Stimulated activated CD4-positive, alpha-beta T cell treated with anti-CD3 and anti-CD28 coated beads, Interleukin-1b, Interleukin-23, amount 100 ng/mL, for 1 hour (primary cell): ENCODE data around the gene GJE1.
"Not testable (repeated sequence)": the region's sequence is repeated elsewhere in the genome, so short reads cannot be mapped to it uniquely, and the experiment has no call there.

ENCODE experiments used
- DNase-seq, 2 donors: peaks; one replicate each; pipeline ENCODE4 v3.0.0-alpha.2; 2020; ENCODE audit warnings: low read depth in 2 of 2

Gene GJE1

GRCh38 chr6:142132625-142133024, at the start of gene GJE1:
TSS of gene GJE1 (plus strand) at chr6:142132925. CDS start at chr6:142133159, 234 bp downstream.
- DNase-seq, result no peak

- DNase-seq, result no peak
Observed at GRCh38 chr6:142087950-142088857, 44.5 kb upstream of the GJE1 start.

DNA sequence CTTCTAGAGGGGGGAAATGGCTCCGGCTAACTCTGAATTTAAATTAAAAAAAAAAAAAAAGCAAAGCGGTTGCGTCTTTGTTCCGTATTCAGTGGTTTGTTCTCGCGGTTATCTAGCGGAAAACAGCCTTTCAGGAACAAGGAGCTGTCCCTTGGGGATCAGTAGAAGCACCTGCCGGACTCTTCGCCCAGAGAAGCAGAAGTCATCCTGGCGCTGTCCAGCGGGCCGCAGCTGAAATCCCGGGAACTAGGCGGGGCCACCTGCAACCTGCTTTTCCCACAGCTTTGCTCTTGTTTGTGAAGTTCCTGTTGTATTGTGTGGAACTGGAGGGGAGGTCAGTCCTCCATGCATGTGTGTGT, 43.9 kb upstream of the GJE1 start:
- no peak for DNase-seq

DNA sequence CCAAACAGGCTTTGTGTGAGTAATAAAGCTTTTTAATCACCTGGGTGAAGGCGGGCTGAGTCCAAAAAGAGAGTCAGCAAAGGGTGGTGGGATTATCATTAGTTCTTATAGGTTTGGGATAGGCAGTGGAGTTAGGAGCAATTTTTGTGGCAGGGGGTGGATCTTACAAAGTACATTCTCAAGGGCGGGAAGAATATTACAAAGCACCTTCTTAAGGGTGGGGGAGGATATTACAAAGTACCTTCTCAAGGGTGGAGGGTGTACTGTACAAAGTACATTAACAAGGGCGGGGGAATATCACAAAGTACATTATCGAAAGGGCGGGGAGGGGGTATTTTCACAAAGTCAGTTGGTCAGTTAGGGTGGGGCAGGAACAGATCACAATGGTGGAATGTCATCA, 27.9 kb upstream of the GJE1 start:
- not testable (repeated sequence) for DNase-seq

- DNase-seq, result not testable (repeated sequence)
Observed at GRCh38 chr6:142110820-142111219, 21.9 kb upstream of the GJE1 start.

DNA sequence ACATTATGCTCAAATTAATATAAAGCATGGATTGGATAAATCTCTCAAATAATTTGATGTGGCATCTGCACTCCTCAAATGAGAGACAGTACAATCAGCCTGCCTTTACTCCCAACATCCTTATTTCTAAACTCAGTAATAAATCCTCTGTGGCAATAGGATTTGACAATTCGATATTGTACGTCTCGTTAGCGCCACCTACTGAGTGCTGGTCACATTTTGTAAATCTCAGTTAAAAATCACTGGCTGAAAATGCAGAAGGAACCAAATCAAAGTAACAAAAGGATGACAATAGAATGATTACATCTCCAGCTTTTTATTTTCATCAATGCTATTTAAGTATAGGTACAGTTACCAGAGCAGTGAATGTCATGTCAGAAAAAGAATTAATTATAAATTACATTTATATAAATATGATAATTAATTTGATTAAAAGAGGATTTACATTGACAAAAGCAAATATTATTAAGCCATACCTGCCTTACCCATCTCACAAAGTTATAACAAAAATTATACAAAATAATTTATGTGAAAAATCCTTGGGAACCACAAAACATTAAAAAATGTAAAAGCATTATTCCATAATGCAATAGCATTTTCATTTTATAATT, 20.2 kb upstream of the GJE1 start:
- peak in 1 of 2 donors; percentile 48 for DNase-seq

GRCh38 chr6:142117366-142117765, 15.4 kb upstream of the GJE1 start:
- no peak for DNase-seq

DNA sequence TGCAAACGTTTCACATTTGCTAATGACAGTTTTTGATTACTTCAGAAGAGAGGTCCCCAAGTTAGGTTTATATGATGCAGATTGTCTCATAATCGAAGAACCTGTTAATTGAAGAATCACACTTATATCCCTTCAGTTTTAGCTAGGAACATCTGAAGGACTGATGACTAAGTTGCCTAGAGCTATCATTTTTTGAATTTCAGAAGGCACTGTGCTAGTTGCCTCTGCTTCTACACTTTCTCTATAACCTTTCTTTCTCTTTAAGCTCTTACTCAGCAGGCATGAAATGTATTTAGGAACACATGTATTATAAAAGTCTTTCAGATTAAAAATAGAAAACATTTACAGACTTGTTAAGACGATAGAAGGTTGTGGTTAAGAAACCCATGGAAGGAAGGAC, 14.4 kb upstream of the GJE1 start:
- DNase-seq, result no peak

GRCh38 chr6:142118925-142119324, 13.8 kb upstream of the GJE1 start:
- no peak for DNase-seq

DNA sequence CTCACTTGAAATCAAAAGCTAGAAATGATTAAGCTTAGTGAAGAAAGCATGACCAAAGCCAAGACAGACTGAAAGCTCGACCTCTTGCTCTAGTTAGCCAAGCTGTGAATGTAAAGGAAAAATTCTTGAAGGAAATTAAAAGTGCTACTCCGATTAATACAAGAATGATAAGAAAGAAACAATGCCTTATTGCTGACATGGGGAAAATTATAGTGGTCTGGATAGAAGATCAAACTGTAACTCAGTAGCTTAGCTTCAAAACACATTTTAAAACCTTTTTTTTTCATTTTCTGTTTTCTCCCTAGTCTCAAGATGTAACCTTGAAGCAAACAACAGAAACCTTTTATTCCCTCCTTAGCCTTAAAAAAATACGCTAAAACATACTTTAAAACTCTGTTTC, 11.4 kb upstream of the GJE1 start:
- DNase-seq, result no peak

- DNase-seq, result no peak
Observed at GRCh38 chr6:142130814-142131213, 1.9 kb upstream of the GJE1 start.

DNA sequence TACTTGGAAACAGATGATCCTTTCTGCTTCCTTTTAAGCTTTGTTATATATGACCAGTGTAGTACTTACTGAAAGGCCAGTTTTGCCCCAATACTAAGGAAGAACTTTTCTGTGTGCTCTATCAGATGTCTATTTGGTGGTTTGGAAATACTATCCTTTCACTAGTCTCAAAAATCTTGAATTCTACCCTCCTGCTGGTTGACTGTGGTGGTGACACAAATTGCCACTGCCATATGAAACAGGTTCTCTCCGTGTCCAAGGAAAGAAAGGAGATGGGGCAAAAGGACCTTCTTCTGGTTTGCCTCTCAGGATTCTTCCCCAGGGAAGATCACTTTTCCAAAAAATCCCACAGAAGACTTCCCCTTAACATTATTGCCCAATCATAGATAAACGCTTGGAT, 6.2 kb downstream of the GJE1 start:
- no peak for DNase-seq

DNA sequence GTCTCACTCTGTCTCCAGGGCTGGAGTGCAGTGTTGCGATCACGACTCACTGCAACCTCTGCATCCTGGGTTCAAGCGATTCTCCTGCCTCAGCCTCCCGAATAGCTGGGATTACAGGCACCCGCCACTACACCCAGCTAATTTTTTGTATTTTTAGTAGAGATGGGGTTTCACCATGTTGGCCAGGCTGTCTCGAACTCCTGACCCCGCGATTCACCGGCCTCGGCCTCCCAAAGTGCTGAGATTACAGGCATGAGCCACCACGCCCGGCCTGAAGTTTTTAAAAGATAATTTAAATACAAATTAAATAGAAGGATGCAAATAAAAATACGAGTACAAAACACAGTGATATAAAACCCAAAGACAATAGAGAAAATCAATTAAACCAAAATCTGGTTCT, 8.8 kb downstream of the GJE1 start:
- DNase-seq, result not testable (repeated sequence)

GRCh38 chr6:142146828-142147662, 14.3 kb downstream of the GJE1 start, which contains the start of the genes NMBR and VTA1:
TSS of gene NMBR (minus strand) at chr6:142147122. CDS start at chr6:142088658, 58,464 bp downstream.
TSS of gene VTA1 (plus strand) at chr6:142147263. CDS start at chr6:142147288, 25 bp downstream.
- peak; percentile 82 to 84 for DNase-seq

GRCh38 chr6:142152746-142153145, 20.0 kb downstream of the GJE1 start:
- DNase-seq, result no peak

DNA sequence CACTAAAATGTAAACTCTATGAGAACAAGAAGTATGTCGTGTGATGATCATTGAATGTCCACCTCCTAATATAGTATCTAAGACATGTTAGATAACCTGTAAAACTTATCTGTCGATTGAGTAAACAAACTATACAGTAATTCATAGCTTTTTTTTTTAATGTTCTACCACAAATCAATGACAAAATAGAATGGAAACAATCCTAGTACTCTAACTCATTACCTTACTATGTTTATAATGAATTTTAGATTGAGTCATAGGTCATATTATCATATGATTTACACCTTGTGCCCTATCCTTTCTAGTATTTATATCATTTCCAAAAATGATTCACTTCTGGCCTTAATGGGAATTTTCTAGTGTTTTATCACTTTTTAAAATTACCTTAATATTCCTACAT, 20.5 kb downstream of the GJE1 start:
- DNase-seq, result no peak

DNA sequence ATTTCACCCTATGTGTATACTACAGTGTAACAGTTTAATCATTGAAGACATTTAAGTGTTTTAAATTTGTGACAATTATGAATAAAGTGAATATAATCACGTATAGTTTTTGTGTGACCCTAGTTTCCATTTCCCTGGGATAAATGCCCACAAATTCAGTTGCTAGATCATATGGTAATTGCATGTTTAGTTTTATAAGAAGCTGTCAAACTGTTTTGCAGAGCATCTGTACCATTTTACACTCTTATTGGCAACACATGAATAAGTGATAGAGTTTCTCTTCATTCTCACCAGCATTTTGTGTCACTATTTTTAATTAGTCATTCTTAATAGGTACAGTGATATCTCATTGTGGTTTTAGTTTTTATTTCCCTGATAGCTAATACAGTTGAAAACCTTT, 21.6 kb downstream of the GJE1 start:
- DNase-seq, result no peak

DNA sequence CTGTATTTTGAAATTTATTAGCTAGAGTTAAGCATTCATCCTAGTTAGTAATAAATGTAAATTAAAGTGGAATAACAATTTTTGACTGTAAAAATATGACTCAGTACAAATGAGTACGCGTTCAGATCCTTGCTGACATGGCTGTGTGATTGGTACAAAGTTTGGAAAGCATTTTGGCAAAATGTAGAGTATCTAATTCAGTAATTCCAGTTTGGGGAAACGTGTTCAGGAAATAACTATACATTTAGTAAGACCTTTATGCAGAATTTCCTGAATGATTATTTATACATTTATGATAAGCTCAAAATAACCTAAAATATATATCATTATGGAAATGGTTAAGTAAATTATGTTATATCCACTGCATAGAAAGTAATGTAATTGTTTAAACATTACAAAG, 22.4 kb downstream of the GJE1 start:
- no peak for DNase-seq

DNA sequence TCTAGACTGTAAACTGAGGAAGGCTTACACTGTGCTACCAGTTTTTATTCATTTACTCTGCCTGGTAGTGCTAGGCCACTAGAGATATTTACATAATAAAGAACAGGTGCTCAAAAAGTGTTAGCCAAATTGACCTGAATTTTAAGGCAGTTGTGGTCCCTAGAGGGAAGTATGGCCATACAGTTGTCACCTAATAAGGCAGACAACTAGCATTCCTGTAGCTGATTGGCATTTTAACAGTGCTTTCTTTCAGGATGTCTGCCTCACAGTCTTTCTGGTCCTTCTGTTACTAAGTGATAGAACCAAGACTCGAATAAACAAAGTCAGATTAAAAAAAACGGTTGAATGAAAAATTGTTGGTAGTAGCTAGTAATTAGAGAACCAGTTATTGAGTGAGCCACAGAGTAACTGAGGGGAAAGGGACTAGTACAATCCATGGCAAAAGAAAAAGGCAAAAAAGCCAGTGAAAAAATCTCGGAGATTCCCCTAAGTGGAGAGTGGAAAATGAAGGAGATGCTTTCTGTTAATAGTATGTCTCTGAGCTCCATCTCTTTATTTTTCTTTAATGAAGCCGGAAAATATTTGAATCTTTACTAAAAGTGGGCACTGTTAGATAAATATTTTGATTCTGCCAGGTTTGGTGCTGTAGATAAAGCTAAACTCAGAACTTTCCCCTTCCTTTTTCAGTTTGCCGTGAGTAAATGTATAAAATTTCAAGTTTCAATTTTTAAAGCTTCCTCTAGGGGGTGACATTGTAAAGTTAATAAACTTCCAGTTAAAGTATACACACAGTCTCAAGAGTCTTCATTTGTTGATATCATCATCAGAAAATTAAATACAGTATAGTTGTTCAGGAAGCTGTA, 23.4 kb downstream of the GJE1 start:
- no peak for DNase-seq

DNA sequence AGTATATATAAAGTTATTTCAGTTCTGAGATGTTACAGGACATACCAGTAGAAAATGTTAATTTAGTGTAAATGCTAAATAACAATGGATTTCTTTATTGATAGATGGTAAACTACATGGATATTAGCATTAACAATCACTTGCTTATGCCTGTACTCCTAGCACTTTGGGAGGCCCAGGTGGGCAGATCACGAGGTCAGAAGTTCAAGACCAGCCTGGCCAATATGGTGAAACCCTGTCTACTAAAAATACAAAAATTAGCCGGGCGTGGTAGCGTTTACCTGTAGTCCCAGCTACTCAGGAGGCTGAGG, 24.0 kb downstream of the GJE1 start:
- not testable (repeated sequence) for DNase-seq

- DNase-seq, result no peak
Observed at GRCh38 chr6:142162780-142163179, 30.1 kb downstream of the GJE1 start.
